H9 (cell line): ENCODE data around the gene MCU. TPM values are rescaled to one million over a fixed set of nuclear protein-coding genes. Genes with fewer than 3 reads are reported as not detected.

ENCODE experiments used
- DNase-seq: peaks from one replicate; pipeline ENCODE4 v3.0.0-alpha.2; 2017
- H2AFZ ChIP-seq: one replicate; pipeline ENCODE4 v1.6.1; 2013; ENCODE audit warnings: mild to moderate bottlenecking, low read length, control low read depth, moderate library complexity
- H2AK5ac ChIP-seq: 2 replicates; pipeline ENCODE4 v1.6.1; 2013; ENCODE audit warnings: low read length, control low read depth, mixed read lengths; ENCODE audit not compliant: insufficient read length
- H2BK120ac ChIP-seq: one replicate; pipeline ENCODE4 v1.6.1; 2013; ENCODE audit warnings: low read depth, mild to moderate bottlenecking, low read length, control low read depth, inconsistent platforms; ENCODE audit not compliant: poor library complexity, severe bottlenecking
- H2BK12ac ChIP-seq: 2 replicates; pipeline ENCODE4 v1.6.1; 2013; ENCODE audit warnings: low read length, control low read depth, mixed read lengths, low read depth; ENCODE audit not compliant: insufficient read length
- H2BK15ac ChIP-seq: 2 replicates; pipeline ENCODE4 v1.6.1; 2013; ENCODE audit warnings: low read depth, low read length, control low read depth
- H2BK20ac ChIP-seq: one replicate; pipeline ENCODE4 v1.6.1; 2013; ENCODE audit warnings: low read depth, mild to moderate bottlenecking, low read length, control low read depth, inconsistent platforms; ENCODE audit not compliant: poor library complexity, severe bottlenecking
- H2BK5ac ChIP-seq: 2 replicates; pipeline ENCODE4 v1.6.1; 2013; ENCODE audit warnings: low read length, control low read depth, mixed read lengths; ENCODE audit not compliant: insufficient read length
- H3K14ac ChIP-seq: 2 replicates; pipeline ENCODE4 v1.6.1; 2013; ENCODE audit warnings: low read length, control low read depth; ENCODE audit not compliant: insufficient read depth
- H3K18ac ChIP-seq: 2 replicates; pipeline ENCODE4 v1.6.1; 2013; ENCODE audit warnings: low read depth, mild to moderate bottlenecking, mixed read lengths, low read length, control low read depth; ENCODE audit not compliant: insufficient read length
- H3K23ac ChIP-seq: 2 replicates; pipeline ENCODE4 v1.6.1; 2013; ENCODE audit warnings: low read length, control low read depth, mixed read lengths, low read depth; ENCODE audit not compliant: insufficient read length
- H3K23me2 ChIP-seq: 2 replicates; pipeline ENCODE4 v1.6.1; 2013; ENCODE audit warnings: low read depth, mild to moderate bottlenecking, mixed read lengths, low read length, control low read depth; ENCODE audit not compliant: insufficient read length, poor library complexity, severe bottlenecking
- H3K27ac ChIP-seq: 2 replicates; pipeline ENCODE4 v1.5.1; 2013; ENCODE audit warnings: low read length, control low read depth, mixed read lengths, low read depth; ENCODE audit not compliant: insufficient read length
- H3K27me3 ChIP-seq: 2 replicates; pipeline ENCODE4 v1.6.1; 2013; ENCODE audit warnings: low read length, control low read depth, inconsistent platforms; ENCODE audit not compliant: insufficient read depth
- H3K4ac ChIP-seq: 2 replicates; pipeline ENCODE4 v1.6.1; 2013; ENCODE audit warnings: low read depth, mild to moderate bottlenecking, control low read depth, inconsistent platforms, low read length, moderate library complexity
- H3K4me1 ChIP-seq: 2 replicates; pipeline ENCODE4 v1.6.1; 2013; ENCODE audit warnings: low read length, control low read depth, inconsistent platforms; ENCODE audit not compliant: insufficient read depth
- H3K4me2 ChIP-seq: 2 replicates; pipeline ENCODE4 v1.6.1; 2013; ENCODE audit warnings: low read length, control low read depth, mixed read lengths; ENCODE audit not compliant: insufficient read length, insufficient read depth
- H3K56ac ChIP-seq: 2 replicates; pipeline ENCODE4 v1.6.1; 2013; ENCODE audit warnings: low read depth, mild to moderate bottlenecking, mixed read lengths, low read length, control low read depth; ENCODE audit not compliant: insufficient read length
- H3K79me1 ChIP-seq: 2 replicates; pipeline ENCODE4 v1.6.1; 2013; ENCODE audit warnings: low read depth, mild to moderate bottlenecking, moderate library complexity, low read length, control low read depth, inconsistent platforms; ENCODE audit not compliant: insufficient read depth, poor library complexity, severe bottlenecking
- H3K79me2 ChIP-seq: 2 replicates; pipeline ENCODE4 v1.6.1; 2013; ENCODE audit warnings: low read length, control low read depth, inconsistent platforms; ENCODE audit not compliant: insufficient read depth
- H3K9ac ChIP-seq: 2 replicates; pipeline ENCODE4 v1.6.1; 2013; ENCODE audit warnings: low read length, control low read depth, mixed read lengths; ENCODE audit not compliant: insufficient read length; ENCODE audit errors: extremely low read depth
- H3K9me3 ChIP-seq: one replicate; pipeline ENCODE4 v1.6.1; 2013; ENCODE audit warnings: low read depth, low read length, inconsistent platforms; ENCODE audit not compliant: control insufficient read depth
- H3T11ph ChIP-seq: one replicate; pipeline ENCODE4 v1.6.1; 2013; ENCODE audit warnings: mild to moderate bottlenecking, low read length, control low read depth, inconsistent platforms
- H4K20me1 ChIP-seq: one replicate; pipeline ENCODE4 v1.6.1; 2013; ENCODE audit not compliant: control insufficient read depth, insufficient read length, insufficient read depth
- H4K5ac ChIP-seq: 2 replicates; pipeline ENCODE4 v1.6.1; 2013; ENCODE audit warnings: low read depth, mild to moderate bottlenecking, mixed read lengths, low read length, control low read depth; ENCODE audit not compliant: insufficient read length
- H4K8ac ChIP-seq: replicated peaks from 2 replicates; pipeline ENCODE4 v1.6.1; 2013; ENCODE audit warnings: low read length, control low read depth, mixed read lengths, low read depth; ENCODE audit not compliant: insufficient read length
- H4K91ac ChIP-seq: 2 replicates; pipeline ENCODE4 v1.6.1; 2013; ENCODE audit warnings: low read depth, mild to moderate bottlenecking, moderate library complexity, mixed read lengths, low read length, control low read depth; ENCODE audit not compliant: insufficient read length
- H3K27ac Mint-ChIP-seq, 3 experiments: 2 replicates in 2 of 3; 3 replicates in 1 of 3; pipeline ENCODE4 v1.8.0; 2020 to 2021; ENCODE audit warnings: mixed read lengths in 3 of 3, mild to moderate bottlenecking in 1 of 3, moderate library complexity in 1 of 3
- H3K27me3 Mint-ChIP-seq: 2 replicates; pipeline ENCODE4 v1.8.0; 2021; ENCODE audit warnings: low read depth, mild to moderate bottlenecking, moderate library complexity, mixed read lengths
- H3K36me3 Mint-ChIP-seq, 3 experiments: 2 replicates in 2 of 3; 3 replicates in 1 of 3; pipeline ENCODE4 v1.8.0; 2020 to 2021; ENCODE audit warnings: low read depth in 3 of 3, mixed read lengths in 3 of 3; ENCODE audit not compliant: insufficient read depth in 1 of 3
- H3K4me1 Mint-ChIP-seq, 2 experiments: 2 replicates each; pipeline ENCODE4 v1.8.0; 2020; ENCODE audit warnings: mixed read lengths in 2 of 2
- H3K4me3 Mint-ChIP-seq, 2 experiments: 2 replicates in 1 of 2; 3 replicates in 1 of 2; pipeline ENCODE4 v1.8.0; 2020 to 2021; ENCODE audit warnings: mild to moderate bottlenecking in 2 of 2, mixed read lengths in 2 of 2, moderate library complexity in 1 of 2
- H3K9me3 Mint-ChIP-seq, 2 experiments: 2 replicates in 1 of 2; 3 replicates in 1 of 2; pipeline ENCODE4 v1.8.0; 2020; ENCODE audit warnings: mild to moderate bottlenecking in 2 of 2, mixed read lengths in 2 of 2, moderate library complexity in 1 of 2
- CTCF ChIP-seq: fragments of 200-600 bp; sonication (generic); conservative IDR thresholded peaks from 3 replicates; pipeline ENCODE4 v1.8.0; 2021; ENCODE audit warnings: antibody characterized with exemption, mild to moderate bottlenecking
- WGBS: extraction: QIAGEN DNeasy Blood & Tissue Kit; methylation state at CpG from one replicate; pipeline ENCODE4 v1.1.7; 2013; ENCODE audit warnings: missing lambda C conversion rate, low lambda C conversion rate, mixed read lengths; ENCODE audit not compliant: insufficient read length; ENCODE audit errors: extremely low coverage; 5-methylcytosine and 5-hydroxymethylcytosine counted together
- total RNA-seq: library from RNA; stranded (reverse); gene quantifications from 2 replicates; pipeline ENCODE4 v1.2.1, GENCODE V29; 2021

Gene MCU
- total RNA-seq, 1 experiment from 2014 or later, result 36.6 TPM

DNA sequence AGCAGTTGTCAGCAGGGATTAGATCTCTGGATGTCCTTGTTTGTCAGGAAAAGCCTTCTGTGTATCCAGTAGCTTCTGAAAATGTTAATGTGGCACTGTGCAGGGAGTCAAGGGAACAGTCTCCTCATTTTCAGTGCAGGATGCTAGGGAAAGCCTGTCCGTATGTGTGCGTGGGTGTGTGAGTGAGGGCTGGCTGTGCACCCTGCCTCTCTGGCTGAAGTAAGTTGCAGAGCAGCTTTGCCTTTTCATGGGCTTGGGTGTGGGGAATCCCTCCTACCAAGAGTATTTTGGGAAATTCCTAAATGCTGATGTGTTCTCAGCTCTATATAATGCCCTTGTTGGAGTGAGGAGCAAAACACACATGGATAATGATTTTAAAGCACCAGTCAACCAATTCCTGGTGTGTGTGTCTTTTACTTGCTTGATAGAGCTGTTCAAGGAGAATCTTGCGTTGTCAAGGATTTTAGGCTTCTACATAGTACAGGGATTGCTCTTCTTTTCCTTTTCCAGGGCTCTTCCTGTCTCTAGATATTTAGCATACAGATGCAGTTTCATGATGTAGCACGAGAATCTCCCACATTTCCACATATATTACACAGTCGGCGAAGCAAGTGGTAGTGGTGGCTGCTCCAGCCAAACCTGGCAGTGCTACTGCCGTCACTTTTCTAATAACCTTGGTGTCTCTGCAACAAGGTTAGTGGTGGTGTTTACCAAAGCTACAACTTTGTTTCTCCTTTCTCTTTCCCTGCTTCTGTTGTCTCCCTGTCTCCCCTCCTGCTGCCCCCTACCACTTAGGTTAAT lies 92.8 kb downstream of the MCU start:
- H3K4ac ChIP-seq, result no peak overlapping the region
- peak overlapping the region; percentile 31 for H3K4me2 ChIP-seq
- H3K56ac ChIP-seq, result no peak overlapping the region
- H3K18ac ChIP-seq, result no peak overlapping the region
- no peaks in the 10 kb centered on the region for H3K79me2 ChIP-seq
- H2AK5ac ChIP-seq, result peak overlapping the region; percentile 54
- no peak overlapping the region for H2AFZ ChIP-seq
- no peak overlapping the region for H2BK5ac ChIP-seq
- no peak overlapping the region for H4K91ac ChIP-seq
- H3K79me1 ChIP-seq, result no peaks in the 10 kb centered on the region
- H4K20me1 ChIP-seq, result no peaks in the 10 kb centered on the region
- no peaks in the 10 kb centered on the region for H3K23me2 ChIP-seq
- H2BK12ac ChIP-seq, result no peak overlapping the region
- peaks cover 17% of the 10 kb centered on the region; the same call in 1 of the 2 replicates for H3K4me1 ChIP-seq
- DNase-seq, result no peak
- Mint-ChIP-seq H3K27ac (peak overlapping the region; percentile 90 to 95 (median 92)), H3K36me3 (0 out of 7 replicates have a peak, but pooled peaks cover 0 to 4% (median 0%) of the 10 kb centered on the region in 3 experiments), H3K9me3 (no peaks in the 10 kb centered on the region), H3K4me1 (peaks cover 44 to 53% of the 10 kb centered on the region in 2 experiments), H3K4me3 (peak overlapping the region in 1 of 2 experiments; percentile 19; a peak in 3 of 5 replicates), H3K27me3 (no peaks in the 10 kb centered on the region)
- H3T11ph ChIP-seq, result no peak overlapping the region
- no peak overlapping the region for H2BK20ac ChIP-seq
- H3K14ac ChIP-seq, result no peak overlapping the region
- H4K5ac ChIP-seq, result no peak overlapping the region
- H3K9ac ChIP-seq, result peak overlapping the region; percentile 2
- TF ChIP-seq CTCF, result 0 out of 3 replicates have a peak, but pooled peaks have one; percentile 27
- H2BK120ac ChIP-seq, result no peak overlapping the region
- no peak overlapping the region for H4K8ac ChIP-seq
- no peaks in the 10 kb centered on the region for H3K9me3 ChIP-seq
- no CpG with 5 or more reads among the region's 7 CpGs for WGBS
- no peaks in the 10 kb centered on the region for H3K27me3 ChIP-seq
- H3K23ac ChIP-seq, result no peak overlapping the region
- no peak overlapping the region for H2BK15ac ChIP-seq
- peak overlapping the region; percentile 69 for H3K27ac ChIP-seq
